SU-DHL-6 (cell line): ENCODE data around the gene PTH1R.

Experiments used
- H2AFZ ChIP-seq: fragments of 200-600 bp; sonication (generic); 2 replicates; pipeline ENCODE4 v1.6.1; 2014; ENCODE audit warnings: low read depth, mild to moderate bottlenecking, moderate library complexity, mixed read lengths, antibody characterized with exemption, low read length; ENCODE audit not compliant: severe bottlenecking
- H3F3A ChIP-seq: fragments of 200-600 bp; shearing (Covaris generic); 2 replicates; pipeline ENCODE4 v1.6.0; 2016; ENCODE audit warnings: antibody characterized with exemption, mild to moderate bottlenecking; ENCODE audit not compliant: insufficient read depth
- H3K27ac ChIP-seq: fragments of 200-600 bp; sonication (generic); 2 replicates; pipeline ENCODE4 v1.5.1; 2016; ENCODE audit warnings: low read depth, mild to moderate bottlenecking, low read length, moderate library complexity, mixed read lengths
- H3K27me3 ChIP-seq: fragments of 200-600 bp; sonication (generic), shearing (Covaris generic); 2 replicates; pipeline ENCODE4 v1.6.0; 2014; ENCODE audit warnings: mild to moderate bottlenecking, low read length
- H3K36me3 ChIP-seq: fragments of 200-600 bp; sonication (generic); 2 replicates; pipeline ENCODE4 v1.6.1; 2014; ENCODE audit warnings: mild to moderate bottlenecking, low read length, mixed read lengths
- H3K4me2 ChIP-seq: fragments of 300-600, 200-600 bp; shearing (Covaris generic), sonication (generic); 2 replicates; pipeline ENCODE4 v1.6.0; 2014; ENCODE audit warnings: low read length, low read depth, mild to moderate bottlenecking; ENCODE audit not compliant: poor library complexity, severe bottlenecking
- H3K4me3 ChIP-seq: fragments of 200-600 bp; sonication (generic); 2 replicates; pipeline ENCODE4 v1.5.1; 2014; ENCODE audit warnings: antibody characterized with exemption, low read length, mild to moderate bottlenecking, mixed read lengths; ENCODE audit not compliant: insufficient read depth, poor library complexity, severe bottlenecking
- H3K79me2 ChIP-seq: fragments of 200-600 bp; sonication (generic); 2 replicates; pipeline ENCODE4 v1.6.1; 2014; ENCODE audit warnings: mild to moderate bottlenecking, low read length, moderate library complexity; ENCODE audit not compliant: insufficient read depth
- H3K9ac ChIP-seq: fragments of 200-600 bp; sonication (generic); 2 replicates; pipeline ENCODE4 v1.7.0; 2014; ENCODE audit warnings: mild to moderate bottlenecking, low read length
- H3K9me2 ChIP-seq: fragments of 200-600 bp; sonication (generic); replicated peaks from 2 replicates; pipeline ENCODE4 v1.6.1; 2014; ENCODE audit warnings: low read length; ENCODE audit not compliant: insufficient read depth
- H3K9me3 ChIP-seq: fragments of 200-600 bp; sonication (generic); 2 replicates; pipeline ENCODE4 v1.6.1; 2014; ENCODE audit warnings: low read length, mixed read lengths; ENCODE audit not compliant: insufficient read depth
- H4K20me1 ChIP-seq: fragments of 200-600 bp; sonication (generic); 2 replicates; pipeline ENCODE4 v1.6.1; 2014; ENCODE audit warnings: low read depth, mild to moderate bottlenecking, antibody characterized with exemption, low read length, moderate library complexity, mixed read lengths
- CTCF ChIP-seq: fragments of 200-600 bp; sonication (generic); IDR thresholded peaks from one replicate; pipeline ENCODE4 v1.5.1; 2017; ENCODE audit warnings: antibody characterized with exemption, mild to moderate bottlenecking, low read length, moderate library complexity; ENCODE audit not compliant: insufficient read depth, poor library complexity, severe bottlenecking
- EZH2phosphoT487 ChIP-seq: fragments of 200-600 bp; sonication (generic), shearing (Covaris generic); conservative IDR thresholded peaks from 2 replicates; pipeline ENCODE4 v1.6.1; 2018; ENCODE audit warnings: mild to moderate bottlenecking, antibody characterized with exemption, low read length, moderate library complexity, mixed read lengths

PTH1R gene

GRCh38 chr3:46932455-46933225, 55.1 kb downstream of the PTH1R start:
- Histone ChIP-seq H3K27me3 (no peaks in the 10 kb centered on the region), H3K9ac (peak overlapping the region; percentile 18), H3K4me3 (no peak overlapping the region), H4K20me1 (no peaks in the 10 kb centered on the region), H3K79me2 (peaks cover 73% of the 10 kb centered on the region), H3K27ac (peak overlapping the region; percentile 99), H3K9me2 (no peaks in the 10 kb centered on the region), H3K4me2 (peak overlapping the region; percentile 44), H2AFZ (no peak overlapping the region), H3F3A (peaks cover 42% of the 10 kb centered on the region), H3K9me3 (0 out of 2 replicates have a peak, but pooled peaks cover 4% of the 10 kb centered on the region), H3K36me3 (peaks cover 9% of the 10 kb centered on the region)
- TF ChIP-seq EZH2phosphoT487 (no peak), CTCF (no peak)

- Histone ChIP-seq H4K20me1 (no peaks in the 10 kb centered on the region), H3K27ac (peak overlapping the region; percentile 99), H3K4me2 (peak overlapping the region; percentile 44), H3K4me3 (no peak overlapping the region), H2AFZ (no peak overlapping the region), H3K9me3 (0 out of 2 replicates have a peak, but pooled peaks cover 4% of the 10 kb centered on the region), H3K79me2 (peaks cover 76% of the 10 kb centered on the region), H3F3A (peaks cover 35% of the 10 kb centered on the region), H3K36me3 (peaks cover 9% of the 10 kb centered on the region), H3K27me3 (no peaks in the 10 kb centered on the region), H3K9ac (peak overlapping the region; percentile 18; the same call in 1 of the 2 replicates), H3K9me2 (no peaks in the 10 kb centered on the region)
- no peak for TF ChIP-seq EZH2phosphoT487
- no peak for TF ChIP-seq CTCF
These were observed 55.7 kb downstream of the PTH1R start for GRCh38 chr3:46933261-46933660.

GRCh38 chr3:46934072-46934471, 56.6 kb downstream of the PTH1R start:
- H3K4me3 ChIP-seq: no peak overlapping the region

More at GRCh38 chr3:46934072-46934471, 56.6 kb downstream of the PTH1R start:
- peaks cover 2% of the 10 kb centered on the region for H3K36me3 ChIP-seq
- TF ChIP-seq CTCF: no peak
- no peak for TF ChIP-seq EZH2phosphoT487
- no peaks in the 10 kb centered on the region for H4K20me1 ChIP-seq
- no peaks in the 10 kb centered on the region for H3K27me3 ChIP-seq
- H3K9me2 ChIP-seq: no peaks in the 10 kb centered on the region
- H2AFZ ChIP-seq: no peak overlapping the region
- H3K9me3 ChIP-seq: no peaks in the 10 kb centered on the region
- H3F3A ChIP-seq: peaks cover 27% of the 10 kb centered on the region
- peak overlapping the region; percentile 27 for H3K27ac ChIP-seq
- no peak overlapping the region for H3K4me2 ChIP-seq
- H3K79me2 ChIP-seq: peaks cover 82% of the 10 kb centered on the region
- no peak overlapping the region for H3K9ac ChIP-seq
